Fibroblast of gingiva (primary cell): ENCODE results near the gene LCN15.
"Not testable (repeated sequence)": the region's sequence is repeated elsewhere in the genome, so short reads cannot be mapped to it uniquely, and the experiment has no call there.

Source experiments
- DNase-seq: peaks from one replicate; pipeline ENCODE4 v3.0.0-alpha.2; 2011; ENCODE audit warnings: low read depth

LCN15 gene

GRCh38 chr9:136755302-136756133, 8.8 kb downstream of the LCN15 start:
- not testable (repeated sequence) for DNase-seq

DNA sequence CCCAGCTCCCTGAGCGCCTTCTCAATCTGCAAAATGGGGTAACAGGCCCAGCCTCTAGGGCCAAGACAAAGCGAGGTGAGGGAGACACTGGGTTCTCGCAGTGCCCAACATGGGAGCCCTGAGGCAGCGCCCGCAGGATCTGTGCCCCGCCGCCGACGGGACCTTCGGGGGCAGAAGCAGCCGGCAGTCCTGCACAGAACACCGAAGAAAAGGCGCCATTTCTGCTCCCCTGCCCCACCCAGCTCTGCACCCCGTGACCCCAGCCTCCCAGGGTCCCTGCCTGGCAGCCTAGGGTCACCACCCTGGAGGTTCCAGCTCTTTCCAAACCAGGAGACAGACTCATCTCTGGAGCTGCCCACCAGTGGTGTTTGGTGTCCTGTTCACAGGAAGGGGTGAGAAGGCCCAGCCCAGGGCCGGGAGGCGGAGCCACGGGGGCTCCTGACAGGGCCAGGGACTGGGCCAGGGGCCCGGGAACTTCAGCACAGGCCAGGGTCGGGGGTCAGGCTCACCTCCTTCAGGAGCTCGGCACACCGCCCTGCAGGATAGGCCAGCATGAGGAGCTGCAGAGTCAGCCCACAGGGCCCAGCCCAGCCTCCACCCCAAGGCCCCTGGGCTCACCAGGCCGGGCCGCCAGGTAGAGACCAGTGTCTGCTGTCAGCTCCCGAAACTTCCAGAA, 9.6 kb downstream of the LCN15 start:
- DNase-seq, result no peak

- DNase-seq, result no peak
Measured at GRCh38 chr9:136754059-136754572, 10.2 kb downstream of the LCN15 start.

DNA sequence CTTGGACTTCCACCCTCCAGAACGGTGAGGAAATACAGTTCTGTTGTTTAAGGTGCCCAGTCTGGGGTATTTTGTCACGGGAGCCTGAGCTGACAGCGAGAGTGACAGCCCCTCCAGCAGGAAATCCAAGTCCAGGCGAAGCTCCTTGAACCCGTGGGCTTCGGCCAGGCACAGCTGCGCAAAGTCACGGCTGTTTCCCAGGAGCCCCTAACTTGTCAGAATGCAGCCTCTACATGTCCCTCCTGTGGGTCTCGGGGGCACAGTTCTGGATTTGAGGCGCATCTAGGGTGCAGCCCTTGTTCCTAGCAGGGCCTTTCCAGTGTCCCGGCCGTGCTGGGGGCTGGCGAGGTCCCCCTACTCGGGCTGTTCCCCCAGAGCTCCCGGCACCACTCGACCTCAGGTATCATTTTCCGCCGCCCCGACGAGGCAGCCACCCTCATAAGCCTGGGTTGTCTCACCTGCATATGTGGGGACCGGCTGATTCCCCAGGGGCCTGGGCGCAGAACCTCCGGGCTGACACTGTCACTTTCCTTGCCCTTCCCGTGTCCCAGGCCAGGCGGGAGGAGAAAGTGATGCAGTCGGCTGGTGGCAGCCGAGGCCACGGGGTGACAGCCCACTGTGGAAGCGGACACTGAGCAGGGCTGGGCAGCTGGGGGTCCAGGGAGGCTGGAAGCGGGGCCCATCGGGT, 10.8 kb downstream of the LCN15 start:
- DNase-seq, result no peak

GRCh38 chr9:136751814-136752213, 12.5 kb downstream of the LCN15 start:
- no peak for DNase-seq

DNA sequence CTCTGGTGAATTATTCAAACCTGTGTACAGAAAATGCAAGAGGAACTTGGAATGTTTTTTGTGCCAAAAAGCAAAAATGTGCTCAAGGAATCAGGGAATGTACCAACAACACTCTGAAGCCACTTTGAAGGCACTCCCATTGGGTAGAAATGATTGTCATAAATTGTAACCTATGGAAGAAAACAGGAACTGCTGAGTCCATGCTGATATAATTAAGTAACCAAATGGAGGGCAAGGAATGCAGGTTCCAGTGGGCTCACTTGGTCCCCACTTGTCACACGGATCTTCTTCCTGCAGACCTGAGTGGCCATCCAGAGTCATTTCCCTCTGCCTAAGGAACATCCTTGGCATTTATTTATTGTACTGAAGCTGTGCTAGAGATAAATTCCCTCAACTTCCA, 13.1 kb downstream of the LCN15 start:
- DNase-seq, result no peak

GRCh38 chr9:136750526-136750925, 13.8 kb downstream of the LCN15 start:
- no peak for DNase-seq

- DNase-seq, result no peak
Measured at GRCh38 chr9:136748666-136749611, 15.4 kb downstream of the LCN15 start.

- no peak for DNase-seq
Measured at GRCh38 chr9:136748201-136748600, 16.1 kb downstream of the LCN15 start, which contains the start of gene LCN6. LCN6 (minus strand) TSS chr9:136748525; CDS start chr9:136748483, 42 bp downstream.

DNA sequence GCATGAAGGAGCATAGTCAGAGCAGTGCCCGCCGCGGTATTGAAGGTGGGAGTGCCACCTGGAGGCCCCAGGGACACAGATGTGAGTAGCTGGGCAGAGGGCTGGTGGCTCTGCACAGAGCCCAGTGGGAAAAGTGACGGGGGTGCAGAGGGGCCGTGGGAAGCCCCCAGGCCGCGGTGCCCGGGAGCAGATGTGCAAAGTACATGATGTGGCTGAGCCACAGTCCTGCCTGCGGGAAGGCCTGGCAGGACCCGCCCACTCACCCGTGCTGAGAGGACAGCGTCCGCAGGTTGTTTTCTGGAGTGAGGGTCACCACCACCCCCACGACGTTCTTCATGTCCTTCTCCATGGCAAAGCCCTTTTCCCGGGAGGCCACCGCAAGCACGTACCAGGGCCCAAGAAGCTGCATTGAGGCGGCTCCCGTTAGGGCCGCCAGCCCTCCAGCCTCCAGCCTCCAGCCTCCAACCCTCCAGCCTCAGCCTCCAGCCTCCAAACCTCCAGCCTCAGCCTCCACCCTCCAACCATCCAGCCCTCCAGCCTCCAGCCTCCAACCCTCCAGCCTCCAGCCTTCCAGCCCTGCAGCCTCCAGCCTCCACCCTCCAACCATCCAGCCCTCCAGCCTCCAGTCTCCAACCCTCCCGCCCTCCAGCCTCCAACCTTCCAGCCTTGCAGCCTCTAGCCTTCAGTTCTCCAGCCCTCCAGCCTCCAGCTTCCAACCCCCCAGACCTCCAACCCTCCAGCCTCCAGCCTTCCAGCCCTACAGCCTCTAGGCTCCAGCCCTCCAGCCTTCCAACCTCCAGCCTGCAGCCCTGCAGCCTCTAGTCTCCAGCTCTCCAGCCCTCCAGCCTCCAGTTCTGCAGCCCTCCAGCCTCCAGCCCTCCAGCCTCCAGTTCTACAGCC, 16.9 kb downstream of the LCN15 start:
- DNase-seq, result no peak

DNA sequence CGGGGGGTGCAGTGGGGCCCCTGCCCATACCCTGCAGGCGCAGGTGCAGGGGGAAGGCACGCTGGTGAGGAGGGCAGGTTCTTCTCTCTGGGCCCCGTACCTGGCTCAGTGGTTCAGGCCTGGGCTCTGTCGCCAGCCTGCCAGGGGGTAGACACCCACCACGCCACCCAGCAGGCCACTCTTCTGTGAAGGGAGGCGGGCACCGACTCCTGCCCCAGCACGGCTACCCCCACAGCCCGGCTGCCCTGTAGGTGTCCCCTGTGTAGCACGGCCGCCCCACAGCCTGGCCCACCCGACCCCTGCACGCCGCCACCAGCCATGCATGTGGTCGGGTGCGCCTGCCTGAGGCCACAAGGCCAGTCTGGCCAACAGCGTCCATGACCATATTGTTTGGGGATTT, 17.7 kb downstream of the LCN15 start:
- no peak for DNase-seq

GRCh38 chr9:136746155-136746490, 18.2 kb downstream of the LCN15 start:
- DNase-seq, result no peak

GRCh38 chr9:136745389-136746154, 18.7 kb downstream of the LCN15 start:
- DNase-seq, result no peak

GRCh38 chr9:136744773-136745172, 19.5 kb downstream of the LCN15 start:
- no peak for DNase-seq

DNA sequence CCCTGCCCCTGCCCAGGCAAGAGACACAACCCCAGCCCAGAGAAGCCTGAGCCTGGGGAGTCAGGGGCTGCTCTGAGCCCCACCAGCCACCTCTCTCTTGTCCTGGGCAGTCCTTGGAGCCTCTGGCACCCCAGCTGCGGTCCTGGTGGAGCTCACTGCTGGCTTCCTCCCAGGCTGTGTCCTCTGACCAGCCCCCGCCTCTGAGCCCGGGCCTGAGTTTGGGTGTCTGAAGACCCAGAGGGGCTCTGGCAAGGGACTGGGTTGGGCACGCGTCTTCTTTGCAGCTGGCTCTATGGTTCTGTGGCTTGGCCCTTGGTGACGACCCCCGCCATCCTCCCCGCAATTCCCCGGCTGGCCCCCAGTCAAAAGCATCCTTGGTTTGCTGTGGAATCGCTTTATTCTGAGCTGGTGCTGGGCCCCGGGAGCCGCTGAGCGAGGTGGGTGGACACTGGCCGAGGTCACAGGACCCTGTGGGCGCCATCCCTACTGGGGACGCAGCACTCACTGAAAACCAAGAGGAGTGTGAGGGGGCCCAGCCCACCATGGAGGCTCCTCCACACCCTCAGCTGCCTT, 20.6 kb downstream of the LCN15 start:
- DNase-seq, result no peak

- DNase-seq, result no peak
Measured at GRCh38 chr9:136742591-136743391, 21.5 kb downstream of the LCN15 start, which contains the start of gene LCN10. LCN10 (minus strand) TSS chr9:136742940; CDS start chr9:136742903, 37 bp downstream.

DNA sequence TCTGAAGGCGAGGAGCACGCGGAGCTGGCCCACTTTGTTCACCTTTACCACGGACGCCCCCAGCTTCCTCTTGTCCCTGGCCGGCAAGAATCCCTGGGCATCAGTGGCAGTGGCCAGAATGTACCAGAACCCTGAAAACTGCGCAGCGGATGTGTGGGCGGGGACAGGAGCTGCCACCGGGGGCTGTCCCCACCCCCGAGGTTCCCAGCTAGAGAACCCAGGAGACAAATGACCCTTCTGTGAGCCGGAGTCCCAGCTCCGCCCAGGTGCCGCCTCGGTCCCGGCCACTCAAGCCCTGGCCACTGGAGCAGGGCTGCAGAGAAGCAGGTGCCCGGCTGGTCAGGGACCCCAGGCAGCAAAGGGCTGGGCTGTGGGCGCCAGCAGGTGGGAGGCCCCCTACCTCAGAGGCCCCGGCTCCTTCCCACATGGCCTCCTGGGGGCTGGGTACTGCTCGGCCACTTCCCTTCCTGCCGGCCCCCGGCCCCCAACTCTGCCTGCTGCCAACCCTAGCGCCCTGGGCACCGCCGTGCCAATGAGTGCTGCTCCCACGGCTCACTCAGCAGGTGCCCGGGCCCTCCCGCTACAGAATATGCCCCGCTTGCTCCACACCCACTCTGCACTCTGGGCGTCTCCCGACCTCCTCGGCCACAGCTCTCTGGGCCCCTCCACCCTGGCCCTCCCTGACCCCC, 22.3 kb downstream of the LCN15 start:
- no peak for DNase-seq
